GM18519 (cell line): Measurements from ENCODE around the gene LYRM2.

Source experiments
- ATAC-seq: cut with Tn5 transposase; IDR thresholded peaks from one replicate; pipeline ENCODE4 v1.9.1; 2021; ENCODE audit warnings: mild to moderate bottlenecking, moderate library complexity; ENCODE audit not compliant: unreplicated experiment, low FRiP score

LYRM2 gene

GRCh38 chr6:89563866-89564265 lies 74.7 kb downstream of the LYRM2 start:
- no peak for ATAC-seq

DNA sequence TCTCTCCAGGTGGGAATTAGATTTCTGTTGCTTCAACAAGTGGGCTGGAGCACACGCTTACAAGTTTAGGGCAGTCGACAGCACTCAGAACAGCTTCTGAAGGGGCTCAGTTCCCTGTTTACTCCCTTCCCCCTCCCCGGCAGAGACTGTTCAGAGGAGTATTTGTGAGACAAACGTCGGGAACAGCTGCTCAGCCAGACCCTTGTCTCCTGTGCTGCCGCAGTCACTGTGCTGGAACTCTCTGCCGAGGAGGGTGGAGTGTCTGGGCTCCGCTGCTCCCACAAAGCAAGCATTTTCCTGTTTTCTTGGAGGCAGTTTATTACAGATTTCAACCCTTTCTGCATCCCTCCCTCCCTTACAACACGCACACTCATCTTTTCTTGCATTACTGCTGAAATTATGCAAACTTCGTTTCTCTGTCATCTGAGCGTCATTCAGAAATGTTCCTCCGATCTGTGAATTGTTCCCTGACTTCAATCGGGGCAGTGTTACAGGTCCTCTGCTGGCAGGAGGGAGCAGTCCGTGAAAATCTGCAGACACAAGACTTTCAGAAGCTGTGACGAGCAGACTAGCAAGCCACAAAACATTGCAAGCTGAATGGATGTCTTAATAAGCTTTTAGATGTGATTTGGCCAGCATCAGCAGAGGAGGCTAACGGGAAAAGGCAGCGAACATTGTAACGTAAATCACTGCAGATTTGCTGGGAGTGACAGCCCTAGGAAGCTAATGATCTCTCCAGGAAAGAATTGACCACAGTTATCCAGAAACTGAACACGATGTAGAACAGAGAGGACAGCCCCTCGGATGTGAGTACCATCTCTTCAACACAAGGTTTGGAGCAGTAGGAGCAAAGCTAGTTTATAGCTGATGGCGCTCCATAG lies 76.2 kb downstream of the LYRM2 start:
- ATAC-seq = no peak

DNA sequence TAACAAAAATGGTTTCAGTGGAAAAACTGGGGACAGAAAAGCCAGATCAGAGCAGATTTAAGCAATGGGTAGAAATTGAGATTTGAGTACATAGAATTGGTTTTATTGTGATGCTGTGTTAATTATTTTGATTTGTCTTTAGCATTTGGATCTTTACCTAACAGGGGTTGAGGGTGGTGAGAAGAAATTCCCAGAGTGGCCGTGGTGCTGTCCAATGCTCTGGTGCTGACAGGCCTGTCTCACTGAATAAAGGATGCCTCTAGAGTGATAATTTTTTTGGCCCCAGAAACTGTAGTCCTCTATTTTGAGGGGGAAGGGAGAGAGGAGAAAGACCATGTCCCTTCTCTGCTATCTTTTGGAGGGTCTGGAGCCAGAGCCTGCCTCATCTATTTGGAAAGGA lies 79.1 kb downstream of the LYRM2 start:
- ATAC-seq = no peak

- no peak for ATAC-seq
These were observed 82.7 kb downstream of the LYRM2 start for GRCh38 chr6:89555806-89556205.

GRCh38 chr6:89555031-89555430 lies 83.5 kb downstream of the LYRM2 start:
- ATAC-seq = no peak

GRCh38 chr6:89554106-89554505 lies 84.4 kb downstream of the LYRM2 start:
- no peak for ATAC-seq

DNA sequence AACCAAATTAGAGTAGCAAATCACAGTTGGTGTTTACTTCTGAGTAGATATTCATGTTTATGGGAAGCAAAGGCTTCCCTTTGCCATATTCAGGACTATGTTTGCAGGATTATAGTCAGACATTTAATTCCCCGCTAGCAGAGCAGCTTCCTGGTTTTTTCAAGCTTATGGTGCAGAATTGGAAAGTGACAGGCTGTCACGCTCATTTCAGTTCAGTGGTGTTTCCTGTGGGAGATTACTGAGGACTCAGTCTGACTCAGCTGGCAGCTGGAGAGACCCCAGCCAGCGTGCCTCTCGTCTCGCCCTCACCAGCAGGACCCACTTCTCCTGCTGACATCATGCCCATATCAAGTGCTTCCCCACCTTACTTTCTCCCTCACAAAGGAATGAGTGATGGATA lies 85.1 kb downstream of the LYRM2 start:
- no peak for ATAC-seq

DNA sequence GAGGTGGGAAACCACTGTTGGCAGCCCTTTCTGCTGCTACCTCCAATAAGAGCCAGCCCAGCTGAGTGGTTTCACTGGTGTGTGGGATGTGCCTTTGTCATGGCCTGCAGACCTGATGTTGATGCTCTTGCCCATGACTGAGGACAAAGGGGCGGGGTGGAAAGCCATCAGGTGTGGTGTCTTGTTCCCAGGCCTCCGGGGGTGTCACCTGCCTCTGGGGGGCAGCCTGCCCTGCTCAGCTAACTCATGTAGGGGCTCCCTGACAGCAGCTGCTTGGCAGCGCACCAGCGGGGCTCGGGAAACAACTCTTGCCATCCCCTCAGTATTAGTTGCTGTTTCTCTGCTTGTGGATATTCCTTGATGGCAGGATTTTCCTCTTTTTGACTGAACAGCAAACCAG lies 91.3 kb downstream of the LYRM2 start:
- ATAC-seq = no peak

DNA sequence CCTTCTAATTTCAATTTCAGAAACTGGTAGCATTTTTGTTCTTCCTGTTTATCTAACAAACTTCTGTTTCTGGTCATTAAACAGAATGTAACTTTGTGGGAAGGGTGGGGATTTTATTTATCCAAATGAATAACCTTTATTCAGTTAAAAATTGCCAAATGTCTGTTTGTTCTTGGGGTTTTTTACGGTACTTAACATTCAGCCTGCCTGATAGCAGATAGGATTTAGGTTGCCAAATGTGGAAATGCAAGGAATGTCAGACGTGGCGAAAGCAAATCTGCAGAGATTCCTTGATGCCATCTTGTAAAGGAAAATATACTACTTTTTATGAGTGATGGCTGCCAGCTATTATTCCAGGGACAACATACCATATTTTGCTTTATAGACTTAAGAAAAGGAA lies 95.7 kb downstream of the LYRM2 start:
- no peak for ATAC-seq

GRCh38 chr6:89542081-89542857 lies 96.3 kb downstream of the LYRM2 start:
- no peak for ATAC-seq

DNA sequence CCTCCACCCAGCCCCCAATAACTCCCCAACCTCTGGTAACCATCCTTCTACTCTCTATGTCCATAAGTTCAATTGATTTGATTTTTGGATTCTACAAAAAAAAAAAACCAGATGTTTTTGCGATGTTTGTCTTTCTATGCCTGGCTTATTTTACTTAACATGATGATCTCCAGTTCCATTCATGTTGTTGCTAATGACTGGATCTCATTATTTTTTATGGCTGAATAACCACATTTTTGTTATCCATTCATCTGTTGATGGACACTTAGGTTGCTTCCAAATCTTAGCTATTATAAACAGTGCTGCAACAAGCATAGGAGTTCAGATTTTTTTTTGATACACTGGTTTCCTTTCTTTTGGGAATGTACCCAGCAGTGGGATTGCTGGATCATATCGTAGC lies 98.8 kb downstream of the LYRM2 start:
- ATAC-seq = no peak

DNA sequence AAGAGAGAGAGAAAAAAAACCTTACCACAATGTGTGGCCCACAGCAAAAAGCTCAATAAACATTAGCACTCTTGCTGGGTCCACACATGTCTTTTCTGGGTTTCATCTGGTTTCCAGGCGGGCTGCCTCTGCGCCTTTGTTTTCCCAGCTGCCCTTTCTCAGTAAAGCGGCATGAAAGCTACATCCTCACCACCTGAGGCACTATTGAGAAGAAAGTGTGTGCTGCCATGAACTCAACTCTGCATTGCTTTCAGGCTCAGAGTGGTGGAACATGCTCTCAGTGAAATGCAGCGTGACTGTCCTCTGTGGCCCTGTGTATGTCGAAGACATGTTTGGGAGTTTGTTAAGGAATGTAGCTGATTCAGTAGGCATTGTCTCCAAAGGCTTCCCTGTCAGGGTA lies 102.3 kb downstream of the LYRM2 start:
- no peak for ATAC-seq

GRCh38 chr6:89530982-89531381 lies 107.6 kb downstream of the LYRM2 start:
- no peak for ATAC-seq

DNA sequence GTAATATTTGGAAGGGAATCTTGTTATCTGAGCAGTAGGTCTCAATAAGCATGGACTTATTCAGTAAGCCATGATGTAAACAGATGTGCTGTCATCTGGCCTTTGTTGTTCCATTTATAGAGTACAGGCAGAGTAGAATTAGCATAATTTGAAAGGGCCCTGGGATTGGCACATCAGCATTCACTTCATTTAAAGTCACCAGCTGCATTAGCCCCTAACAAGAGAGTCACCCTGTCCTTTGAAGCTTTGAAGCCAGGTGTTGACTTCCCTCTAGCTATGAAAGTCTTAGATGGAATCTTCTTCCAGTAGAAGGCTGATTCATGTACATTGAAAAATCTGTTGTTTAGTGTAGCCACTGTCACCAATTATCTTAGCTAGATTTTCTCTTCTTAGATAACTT lies 109.7 kb downstream of the LYRM2 start:
- ATAC-seq = no peak

DNA sequence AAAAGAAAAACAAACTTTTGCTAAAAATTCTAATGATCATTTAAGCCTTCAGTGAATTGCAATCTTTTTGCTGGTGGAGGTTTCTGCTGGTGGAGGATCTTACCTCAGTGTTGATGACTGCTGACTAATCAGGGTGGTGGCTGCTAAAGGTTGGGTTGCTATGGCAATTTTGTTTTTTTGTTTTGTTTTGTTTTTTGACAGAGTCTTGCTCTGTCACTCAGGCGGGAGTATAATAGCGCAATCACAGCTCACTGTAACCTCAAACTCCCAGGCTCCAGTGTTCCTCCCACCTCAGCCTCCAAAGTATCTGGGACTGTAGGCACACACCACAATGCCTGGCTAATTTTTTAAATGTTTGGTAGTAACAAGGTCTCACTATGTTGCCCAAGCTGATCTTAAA lies 110.9 kb downstream of the LYRM2 start:
- ATAC-seq = no peak

- ATAC-seq = no peak
These were observed 112.0 kb downstream of the LYRM2 start for GRCh38 chr6:89526563-89526869.

GRCh38 chr6:89525786-89526562 lies 112.6 kb downstream of the LYRM2 start:
- no peak for ATAC-seq

DNA sequence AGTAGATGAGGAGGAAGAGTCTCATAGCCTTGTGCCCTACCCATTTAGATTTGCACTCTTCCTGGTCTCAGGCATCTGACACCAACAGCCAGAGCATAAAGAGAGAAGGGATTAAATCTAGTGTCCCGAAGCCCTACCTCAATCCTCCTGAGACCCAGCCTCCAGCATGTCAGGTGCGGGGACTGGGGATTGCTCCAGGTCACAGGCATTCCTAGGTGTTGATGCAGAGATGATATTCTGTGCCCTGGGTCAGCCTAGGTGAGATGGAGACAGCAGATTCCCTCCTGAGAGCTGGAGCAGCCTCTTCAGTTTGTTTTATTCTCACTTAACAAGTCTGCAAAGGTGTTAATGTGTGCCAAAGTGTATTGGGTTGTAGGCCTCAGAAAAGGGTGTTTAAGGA lies 115.8 kb downstream of the LYRM2 start:
- ATAC-seq = no peak

DNA sequence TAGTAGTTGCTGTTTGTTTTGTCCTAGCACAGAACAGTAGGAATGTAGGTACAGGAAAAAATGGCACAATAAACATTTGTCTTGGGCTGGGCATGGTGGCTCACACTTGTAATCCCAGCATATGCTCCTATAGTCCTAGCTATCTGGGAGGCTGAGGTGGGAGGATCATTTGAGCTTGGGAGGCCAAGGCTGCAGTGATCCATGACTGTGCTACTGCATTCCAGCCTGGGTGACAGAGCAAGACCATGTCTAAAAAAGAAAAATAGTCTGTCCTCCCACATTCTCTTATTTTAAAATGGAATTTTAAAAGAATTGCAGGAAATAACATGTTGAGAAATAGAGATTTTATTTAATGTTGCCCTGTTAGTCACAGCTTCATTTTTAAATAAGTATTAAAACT lies 117.8 kb downstream of the LYRM2 start:
- no peak for ATAC-seq

DNA sequence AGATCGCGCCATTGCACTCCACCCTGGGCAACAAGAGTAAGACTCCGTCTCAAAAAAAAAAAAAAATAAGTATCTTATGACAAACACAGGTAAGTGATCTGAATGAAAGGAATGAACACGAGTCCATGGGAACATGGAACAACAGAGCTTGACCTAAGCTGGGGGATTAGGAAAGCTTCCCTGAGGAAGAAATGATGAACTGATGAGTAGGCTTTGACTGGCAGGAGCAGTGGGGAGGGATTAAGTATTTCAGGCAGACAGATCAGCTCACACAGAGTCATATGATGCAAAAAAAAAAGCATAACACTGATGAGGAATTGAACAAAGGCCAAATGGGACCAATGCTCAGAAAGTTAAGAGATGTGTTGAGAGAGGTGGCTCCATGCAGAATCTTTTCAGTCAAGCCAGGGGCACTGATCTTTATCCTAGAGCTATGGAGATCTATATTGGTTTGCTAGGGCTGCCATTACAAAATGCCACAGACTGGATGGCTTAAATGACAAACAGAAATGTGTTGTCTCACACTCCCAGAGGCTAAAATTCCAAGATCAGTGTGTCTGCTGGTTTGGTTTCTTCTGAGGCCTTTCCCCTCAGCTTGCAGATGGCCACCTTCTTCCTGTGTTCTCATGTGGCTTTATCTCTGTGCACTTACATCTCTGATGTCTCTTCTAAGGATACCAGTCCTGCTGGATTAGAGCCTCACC lies 120.0 kb downstream of the LYRM2 start:
- no peak for ATAC-seq
